Measurements from ENCODE around the gene KLHL22.

Gene KLHL22

GRCh38 chr22:20490183-20490940 lies 5.2 kb downstream of the KLHL22 start:
- no peaks in the 10 kb centered on the region for H3K36me3 ChIP-seq (ENCODE audit: control insufficient read depth, insufficient read depth, low read length)
- H2AFZ ChIP-seq, result no peak overlapping the region
- no peak for TF ChIP-seq CTCF (IDR thresholded peaks at IDR 0.05)
- H3K27ac ChIP-seq, result no peak overlapping the region
- H3K9ac ChIP-seq, result no peak overlapping the region
- H3K9me3 ChIP-seq (ENCODE audit: control insufficient read depth, low read length), result no peaks in the 10 kb centered on the region
- peaks cover 2% of the 10 kb centered on the region for H3K79me2 ChIP-seq
- no peak overlapping the region for H3K4me3 ChIP-seq (ENCODE audit: low read depth, low read length)
- no peaks in the 10 kb centered on the region for H3K27me3 ChIP-seq (ENCODE audit: control insufficient read depth, insufficient read depth, low read length)
- no peaks in the 10 kb centered on the region for H3K4me1 ChIP-seq
- H3K4me2 ChIP-seq (ENCODE audit: low read length), result no peak overlapping the region

GRCh38 chr22:20488946-20489345 lies 6.6 kb downstream of the KLHL22 start:
- Histone ChIP-seq H3K4me1 (no peaks in the 10 kb centered on the region), H3K36me3 (ENCODE audit: control insufficient read depth, insufficient read depth, low read length) (no peaks in the 10 kb centered on the region), H3K79me2 (peaks cover 2% of the 10 kb centered on the region), H3K9ac (no peak overlapping the region), H3K4me2 (ENCODE audit: low read length) (no peak overlapping the region), H3K27ac (no peak overlapping the region), H2AFZ (no peak overlapping the region), H3K4me3 (ENCODE audit: low read depth, low read length) (no peak overlapping the region), H3K27me3 (ENCODE audit: control insufficient read depth, insufficient read depth, low read length) (no peaks in the 10 kb centered on the region), H3K9me3 (ENCODE audit: control insufficient read depth, low read length) (no peaks in the 10 kb centered on the region)
- no peak for TF ChIP-seq CTCF (IDR thresholded peaks at IDR 0.05)

GRCh38 chr22:20487715-20488114 lies 7.9 kb downstream of the KLHL22 start:
- no peak overlapping the region for H3K4me2 ChIP-seq (ENCODE audit: low read length)
- H3K4me3 ChIP-seq (ENCODE audit: low read depth, low read length), result no peak overlapping the region
- H2AFZ ChIP-seq, result no peak overlapping the region
- H3K79me2 ChIP-seq, result peaks cover 2% of the 10 kb centered on the region
- H3K9me3 ChIP-seq (ENCODE audit: control insufficient read depth, low read length), result no peaks in the 10 kb centered on the region
- no peaks in the 10 kb centered on the region for H3K4me1 ChIP-seq
- no peak overlapping the region for H3K9ac ChIP-seq
- no peak overlapping the region for H3K27ac ChIP-seq
- no peak for TF ChIP-seq CTCF (IDR thresholded peaks at IDR 0.05)
- no peaks in the 10 kb centered on the region for H3K36me3 ChIP-seq (ENCODE audit: control insufficient read depth, insufficient read depth, low read length)
- H3K27me3 ChIP-seq (ENCODE audit: control insufficient read depth, insufficient read depth, low read length), result no peaks in the 10 kb centered on the region

- Histone ChIP-seq H3K4me2 (ENCODE audit: low read length) (no peak overlapping the region), H3K36me3 (ENCODE audit: control insufficient read depth, insufficient read depth, low read length) (no peaks in the 10 kb centered on the region), H3K9ac (no peak overlapping the region), H3K79me2 (peaks cover 2% of the 10 kb centered on the region), H3K27me3 (ENCODE audit: control insufficient read depth, insufficient read depth, low read length) (no peaks in the 10 kb centered on the region), H3K9me3 (ENCODE audit: control insufficient read depth, low read length) (no peaks in the 10 kb centered on the region), H3K4me1 (no peaks in the 10 kb centered on the region), H3K4me3 (ENCODE audit: low read depth, low read length) (no peak overlapping the region), H2AFZ (no peak overlapping the region), H3K27ac (no peak overlapping the region)
- no peak for TF ChIP-seq CTCF (IDR thresholded peaks at IDR 0.05)
Measured at GRCh38 chr22:20486229-20486628, 9.4 kb downstream of the KLHL22 start.
